H1 (cell line): ENCODE measurements around the gene DNAH1. TPM values are rescaled to one million over a fixed set of nuclear protein-coding genes. Genes with fewer than 3 reads are reported as not detected.

Source experiments
- CTCF ChIA-PET: fragments of 300-600 bp; sonication (Branson Sonifier 250); formaldehyde crosslinking; loops from one replicate; lab custom pipeline; 2021; ENCODE audit not compliant: partially characterized antibody; lab: Charles Lee
- POLR2A ChIA-PET: fragments of 300-600 bp; sonication (Branson Sonifier 250); formaldehyde crosslinking; loops from one replicate; lab custom pipeline; 2021; ENCODE audit warnings: inconsistent platforms; ENCODE audit not compliant: partially characterized antibody; lab: Charles Lee
- DNase-seq, 2 experiments: peaks; one replicate each; pipeline versions ENCODE4 v3.0.0 to v3.0.0-alpha.2; 2010 to 2022; ENCODE audit warnings: low spot score in 2 of 2, low read depth in 1 of 2, mixed read lengths in 1 of 2
- FAIRE-seq: peaks from 2 replicates; lab custom pipeline; 2011; peaks lifted over from hg19 to GRCh38; lab: Jason Lieb, UNC
- H2AFZ ChIP-seq: 2 replicates; pipeline ENCODE4 v1.8.1; 2012; ENCODE audit warnings: low read length, inconsistent platforms
- H2AK5ac ChIP-seq: 2 replicates; pipeline ENCODE4 v1.6.1; 2013; ENCODE audit warnings: low read depth, low read length
- H2BK120ac ChIP-seq: replicated peaks from 2 replicates; pipeline ENCODE3; 2013; ENCODE audit warnings: low read depth, low read length, inconsistent platforms
- H2BK12ac ChIP-seq: 2 replicates; pipeline ENCODE4 v1.6.1; 2013; ENCODE audit warnings: low read depth, low read length
- H2BK15ac ChIP-seq: 2 replicates; pipeline ENCODE4 v1.6.1; 2013; ENCODE audit warnings: low read length
- H2BK20ac ChIP-seq: 2 replicates; pipeline ENCODE4 v1.6.1; 2013; ENCODE audit warnings: low read length
- H2BK5ac ChIP-seq: 2 replicates; pipeline ENCODE4 v1.6.1; 2013; ENCODE audit warnings: low read depth, low read length
- H3K14ac ChIP-seq: 2 replicates; pipeline ENCODE4 v1.6.1; 2013; ENCODE audit warnings: inconsistent platforms; ENCODE audit not compliant: insufficient read length
- H3K18ac ChIP-seq: 2 replicates; pipeline ENCODE4 v1.6.1; 2013; ENCODE audit warnings: low read length; ENCODE audit errors: extremely low read depth
- H3K23ac ChIP-seq: 2 replicates; pipeline ENCODE4 v1.6.1; 2013; ENCODE audit warnings: inconsistent platforms; ENCODE audit not compliant: insufficient read length
- H3K23me2 ChIP-seq: 2 replicates; pipeline ENCODE4 v1.6.1; 2013; ENCODE audit warnings: low read depth, low read length
- H3K27ac ChIP-seq: 2 replicates; pipeline ENCODE4 v1.6.1; 2011; ENCODE audit warnings: low read depth, low read length, inconsistent platforms
- H3K27me3 ChIP-seq, 4 experiments: replicated peaks in 1 of 4; 1 replicate in 1 of 4; 2 replicates in 3 of 4; pipeline versions ENCODE4 v1.6.1 to v1.8.1; 2011 to 2013; ENCODE audit warnings: low read length in 3 of 4, mild to moderate bottlenecking in 3 of 4, inconsistent platforms in 2 of 4, mixed read lengths in 2 of 4, moderate library complexity in 1 of 4; ENCODE audit not compliant: control insufficient read depth in 3 of 4, insufficient read depth in 3 of 4; ENCODE audit errors: extremely low read depth in 1 of 4
- H3K36me3 ChIP-seq, 4 experiments: 2 replicates each; pipeline versions ENCODE4 v1.6.1 to v1.8.1; 2011 to 2013; ENCODE audit warnings: mild to moderate bottlenecking in 4 of 4, low read length in 3 of 4, moderate library complexity in 2 of 4, control low read depth in 1 of 4, inconsistent platforms in 1 of 4; ENCODE audit not compliant: insufficient read depth in 4 of 4, control insufficient read depth in 2 of 4
- H3K4ac ChIP-seq: replicated peaks from 2 replicates; pipeline ENCODE3; 2013; ENCODE audit warnings: low read length, low read depth, mixed read lengths, inconsistent platforms; ENCODE audit not compliant: insufficient read length
- H3K4me1 ChIP-seq, 4 experiments: replicated peaks in 1 of 4; 1 replicate in 1 of 4; 2 replicates in 3 of 4; pipeline versions ENCODE4 v1.6.1 to v1.8.1; 2011 to 2013; ENCODE audit warnings: low read length in 3 of 4, inconsistent platforms in 2 of 4, mixed read lengths in 1 of 4; ENCODE audit not compliant: insufficient read depth in 4 of 4, control insufficient read depth in 3 of 4
- H3K4me2 ChIP-seq, 2 experiments: 2 replicates each; pipeline versions ENCODE4 v1.6.1 to v1.8.1; 2011 to 2013; ENCODE audit warnings: low read depth in 2 of 2, low read length in 2 of 2, control low read depth in 1 of 2, inconsistent platforms in 1 of 2, mild to moderate bottlenecking in 1 of 2; ENCODE audit not compliant: insufficient read depth in 1 of 2
- H3K4me3 ChIP-seq, 4 experiments: fragments of 200-600, 300-600 bp in 1 of 4; sonication (generic), shearing (Covaris generic), sonication (Bioruptor Twin) in 1 of 4; 2 replicates each; pipeline versions ENCODE4 v1.5.1 to v1.8.1; 2011 to 2016; ENCODE audit warnings: low read length in 4 of 4, low read depth in 3 of 4, control low read depth in 2 of 4, inconsistent platforms in 2 of 4, mild to moderate bottlenecking in 2 of 4, mixed read lengths in 1 of 4, moderate library complexity in 1 of 4; ENCODE audit not compliant: insufficient read depth in 2 of 4; ENCODE audit errors: extremely low read depth in 1 of 4
- H3K56ac ChIP-seq: replicated peaks from 2 replicates; pipeline ENCODE3; 2013; ENCODE audit warnings: low read depth, mild to moderate bottlenecking, mixed read lengths, low read length, inconsistent platforms; ENCODE audit not compliant: insufficient read length
- H3K79me1 ChIP-seq: 2 replicates; pipeline ENCODE4 v1.6.1; 2013; ENCODE audit warnings: low read depth, low read length, control low read depth
- H3K79me2 ChIP-seq, 2 experiments: 2 replicates each; pipeline versions ENCODE4 v1.6.1 to v1.8.1; 2012 to 2013; ENCODE audit warnings: low read length in 2 of 2, mild to moderate bottlenecking in 2 of 2, inconsistent platforms in 1 of 2; ENCODE audit not compliant: insufficient read depth in 2 of 2, control insufficient read depth in 1 of 2
- H3K9ac ChIP-seq, 4 experiments: replicated peaks in 1 of 4; 1 replicate in 1 of 4; 2 replicates in 3 of 4; pipeline versions ENCODE4 v1.6.1 to v1.8.1; 2011 to 2013; ENCODE audit warnings: low read depth in 3 of 4, low read length in 3 of 4, control low read depth in 2 of 4, mild to moderate bottlenecking in 2 of 4, moderate library complexity in 2 of 4, inconsistent platforms in 1 of 4; ENCODE audit errors: extremely low read depth in 1 of 4
- H3K9me3 ChIP-seq, 2 experiments: 2 replicates each; pipeline versions ENCODE4 v1.6.1 to v1.8.1; 2012 to 2013; ENCODE audit warnings: mild to moderate bottlenecking in 2 of 2, moderate library complexity in 2 of 2, control low read depth in 1 of 2, inconsistent platforms in 1 of 2, low read depth in 1 of 2, low read length in 1 of 2, mixed read lengths in 1 of 2; ENCODE audit not compliant: insufficient read depth in 2 of 2
- H4K20me1 ChIP-seq, 2 experiments: replicated peaks in 1 of 2; 2 replicates each; pipeline versions ENCODE3 to v1.8.1; 2011 to 2013; ENCODE audit warnings: inconsistent platforms in 2 of 2, low read length in 2 of 2, mild to moderate bottlenecking in 1 of 2; ENCODE audit not compliant: insufficient read depth in 2 of 2, control insufficient read depth in 1 of 2
- H4K5ac ChIP-seq: 2 replicates; pipeline ENCODE4 v1.6.1; 2013; ENCODE audit warnings: low read length, low read depth, mixed read lengths, inconsistent platforms; ENCODE audit not compliant: insufficient read length
- H4K8ac ChIP-seq: 2 replicates; pipeline ENCODE4 v1.8.0; 2013; ENCODE audit warnings: mild to moderate bottlenecking, moderate library complexity, low read length, inconsistent platforms; ENCODE audit not compliant: insufficient read depth; ENCODE audit errors: extremely low read depth
- H4K91ac ChIP-seq: replicated peaks from 2 replicates; pipeline ENCODE3; 2013; ENCODE audit warnings: low read length, mixed read lengths, inconsistent platforms; ENCODE audit not compliant: insufficient read length
- CBX5 ChIP-seq: fragments of 300-800, 300-1000 bp; sonication (generic); IDR thresholded peaks from 2 replicates; pipeline ENCODE4 v1.7.1; 2016; ENCODE audit warnings: antibody characterized with exemption, low read length, low read depth
- JUN ChIP-seq: IDR thresholded peaks from 2 replicates; pipeline ENCODE4 v1.6.1; 2011; ENCODE audit warnings: low read depth, mild to moderate bottlenecking, improper control_type of control experiment, low read length
- WGBS, 2 experiments: shearing (Covaris generic) in 1 of 2; methylation state at CpG; one replicate each; pipeline versions ENCODE4 v1.1.6 to v1.1.7; 2013 to 2015; ENCODE audit warnings: low lambda C conversion rate in 2 of 2, mixed read lengths in 2 of 2, inconsistent platforms in 1 of 2, low coverage in 1 of 2, missing lambda C conversion rate in 1 of 2; ENCODE audit not compliant: insufficient replicate concordance in 2 of 2, insufficient coverage in 1 of 2, insufficient read length in 1 of 2; ENCODE audit errors: extremely low coverage in 1 of 2, missing lambda C conversion rate in 1 of 2; 5-methylcytosine and 5-hydroxymethylcytosine counted together
- polyA plus RNA-seq, 7 experiments: library from polyadenylated mRNA; depleted of rRNA in 3 of 7; stranded (reverse) in 5 of 7; unstranded in 2 of 7; fragments of >200 nt in 5 of 7; fragments of 200-250 nt in 2 of 7; gene quantifications; 1 replicate in 5 of 7; 2 replicates in 1 of 7; 4 replicates in 1 of 7; pipeline versions ENCODE4 v1.2.1 to v1.2.3, GENCODE V29; 2011 to 2013; ENCODE audit warnings: missing spikeins in 2 of 7, mixed read lengths in 2 of 7
- total RNA-seq: library from RNA; stranded (reverse); fragmentation: NEBNext Ultra II Directional; extraction: Animal tissue kit (Norgen Biotek cat#: 25700); gene quantifications from 2 replicates; pipeline ENCODE4 v1.2.1, GENCODE V29; 2021

DNAH1 gene
- total and polyA plus RNA-seq, 2 of the 8 experiments (the other 6 are each of a cell fraction or from before 2014, with no cell fraction given), result 1.0 to 1.5 TPM

DNA sequence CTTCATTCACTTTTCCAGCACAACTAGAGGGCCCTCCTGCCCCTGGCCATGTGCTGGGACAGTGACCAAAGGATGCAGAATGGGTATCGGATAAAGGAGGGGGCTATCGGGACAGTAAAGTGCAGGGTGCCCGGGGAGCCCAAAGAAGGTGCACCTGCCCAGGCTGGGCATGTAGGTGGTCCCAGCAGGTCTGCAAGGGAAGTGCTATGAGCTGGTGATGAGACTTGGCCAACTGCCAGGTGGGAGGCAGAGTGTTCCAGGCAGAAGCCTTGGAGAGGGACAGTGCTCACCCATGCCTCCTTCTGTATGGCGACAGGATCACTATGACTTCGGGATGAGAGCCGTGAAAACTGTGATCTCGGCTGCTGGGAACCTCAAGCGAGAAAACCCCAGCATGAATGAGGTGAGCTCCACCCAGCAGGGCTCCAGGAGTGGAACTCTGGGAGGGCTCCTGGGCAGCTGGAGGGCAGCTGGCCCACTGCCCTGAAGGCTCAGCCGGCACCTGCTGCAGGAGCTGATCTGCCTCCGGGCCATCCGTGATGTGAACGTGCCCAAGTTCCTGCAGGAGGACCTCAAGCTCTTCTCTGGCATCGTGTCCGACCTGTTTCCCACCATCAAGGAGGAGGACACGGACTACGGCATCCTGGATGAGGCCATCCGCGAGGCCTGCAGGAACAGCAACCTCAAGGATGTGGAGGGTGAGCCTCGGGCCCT, 48.4 kb downstream of the DNAH1 start:
- CTCF ChIA-PET, result interaction anchor here (0.8 to 9.0 kb wide), 14 partner anchors 7 to 241 kb away, joined by 3 to 131 read pairs (median 8); no protein-coding TSS in a partner anchor
- no peak for FAIRE-seq
- no peak for DNase-seq

More for the DNA sequence above, 48.4 kb downstream of the DNAH1 start:
- WGBS, 2 experiments, result 94% methylated on average over 19 of the region's 19 CpGs; no CpG with 5 or more reads in 1 of the 2 experiments
- H3K9ac ChIP-seq, result no peak overlapping the region
- no peak overlapping the region for H2BK20ac ChIP-seq
- no peaks in the 10 kb centered on the region for H3K23me2 ChIP-seq
- TF ChIP-seq CBX5, result no peak
- no peak for TF ChIP-seq JUN
- TF ChIP-seq, all 59 proteins: peak for 0
- Histone ChIP-seq H4K20me1 (no peaks in the 10 kb centered on the region), H2BK15ac (no peak overlapping the region), H4K8ac (no peak overlapping the region), H3K4ac (no peak overlapping the region), H4K91ac (no peak overlapping the region), H2BK5ac (no peak overlapping the region), H3K27ac (no peak overlapping the region), H2BK12ac (no peak overlapping the region), H3K14ac (no peak overlapping the region), H3K4me2 (no peak overlapping the region), H3K79me1 (no peaks in the 10 kb centered on the region), H2AFZ (no peak overlapping the region), H3K4me3 (no peak overlapping the region), H2AK5ac (no peak overlapping the region), H2BK120ac (no peak overlapping the region), H3K4me1 (peaks cover 0 to 11% (median 0%) of the 10 kb centered on the region in 4 experiments; a peak in 3 of 7 replicates), H3K36me3 (no peaks in the 10 kb centered on the region), H4K5ac (no peak overlapping the region), H3K27me3 (0 out of 7 replicates have a peak, but pooled peaks cover 0 to 1% (median 0%) of the 10 kb centered on the region in 4 experiments), H3K79me2 (no peaks in the 10 kb centered on the region), H3K18ac (no peak overlapping the region), H3K56ac (peak overlapping the region; percentile 36), H3K23ac (no peak overlapping the region), H3K9me3 (no peaks in the 10 kb centered on the region)
- POLR2A ChIA-PET, result interaction anchor here (1.2 to 1.3 kb wide), 2 partner anchors 14 to 24 kb away, joined by 3 to 4 read pairs; no protein-coding TSS in a partner anchor
